Nephron progenitor cell (in vitro differentiated cells): ENCODE results near the gene CSTF2T.
A peak's percentile ranks its signal among the peaks of the same experiment; 100 is the strongest.

Experiments used
- DNase-seq: peaks from one replicate; pipeline ENCODE4 v3.0.0; 2021
- H3K27ac Mint-ChIP-seq: 2 replicates; pipeline ENCODE4 v1.8.0; 2021; ENCODE audit warnings: mild to moderate bottlenecking, moderate library complexity, mixed read lengths
- H3K27me3 Mint-ChIP-seq: 2 replicates; pipeline ENCODE4 v1.8.0; 2021; ENCODE audit warnings: mild to moderate bottlenecking, low read depth, mixed read lengths; ENCODE audit not compliant: poor library complexity
- H3K36me3 Mint-ChIP-seq: 2 replicates; pipeline ENCODE4 v1.8.0; 2021; ENCODE audit warnings: low read depth, mixed read lengths
- H3K4me1 Mint-ChIP-seq: 2 replicates; pipeline ENCODE4 v1.8.0; 2021; ENCODE audit warnings: mixed read lengths
- H3K4me3 Mint-ChIP-seq: 2 replicates; pipeline ENCODE4 v1.8.0; 2021; ENCODE audit warnings: mild to moderate bottlenecking, moderate library complexity, mixed read lengths
- H3K9me3 Mint-ChIP-seq: 2 replicates; pipeline ENCODE4 v1.8.0; 2021; ENCODE audit warnings: mild to moderate bottlenecking, moderate library complexity, mixed read lengths
- CTCF ChIP-seq: fragments of 200-600 bp; sonication (generic); IDR thresholded peaks from 2 replicates; pipeline ENCODE4 v1.5.0; 2021; ENCODE audit warnings: antibody characterized with exemption

Gene CSTF2T

GRCh38 chr10:51667678-51668335, 31.6 kb downstream of the CSTF2T start:
- Mint-ChIP-seq H3K36me3 (peaks cover 9% of the 10 kb centered on the region), H3K9me3 (peaks cover 21% of the 10 kb centered on the region), H3K27ac (no peak overlapping the region)

DNA sequence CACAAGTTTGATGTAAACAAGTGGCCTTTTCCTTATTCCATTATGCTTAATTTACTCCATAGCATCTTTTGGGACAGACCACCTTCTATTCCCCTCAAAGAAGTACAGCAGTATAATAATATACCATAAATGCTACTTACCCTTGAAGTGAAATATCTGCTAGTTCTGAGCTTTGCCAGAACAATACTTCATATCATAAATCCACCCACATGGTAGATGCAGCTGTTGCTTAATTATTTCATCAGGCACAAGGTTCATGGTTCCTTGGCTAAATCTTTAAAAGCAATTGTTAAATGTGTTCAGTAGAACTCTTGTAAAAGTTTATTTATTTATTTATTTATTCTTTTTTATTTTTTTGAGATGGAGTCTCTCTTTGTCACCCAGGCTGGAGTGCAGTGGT, 32.9 kb downstream of the CSTF2T start:
- DNase-seq, result no peak
- no peaks in the 10 kb centered on the region for H3K36me3 Mint-ChIP-seq

More at GRCh38 chr10:51667678-51668335, 31.6 kb downstream of the CSTF2T start:
- peaks cover 7% of the 10 kb centered on the region for H3K4me1 Mint-ChIP-seq
- H3K27me3 Mint-ChIP-seq, result no peaks in the 10 kb centered on the region
- no peak for TF ChIP-seq CTCF
- no peak for DNase-seq
- no peak overlapping the region for H3K4me3 Mint-ChIP-seq

DNA sequence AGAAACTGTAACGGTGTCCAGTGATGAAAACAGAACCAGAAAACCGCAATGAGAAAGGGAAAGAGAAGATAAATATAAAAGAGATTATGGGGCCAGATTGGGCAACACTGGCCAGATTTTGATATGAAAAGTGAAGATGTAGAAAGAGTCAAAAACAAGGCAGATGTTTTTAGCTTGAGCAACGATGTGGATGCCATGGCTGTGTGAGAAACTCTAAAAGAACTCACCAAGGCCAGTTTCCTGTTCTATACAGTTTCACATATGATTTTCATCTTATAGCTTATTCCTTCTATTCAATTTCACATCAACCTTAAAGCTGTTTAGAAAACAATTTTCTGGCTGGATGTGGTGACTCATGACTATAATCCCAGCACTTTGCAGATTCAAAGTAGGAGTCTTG, 36.3 kb downstream of the CSTF2T start:
- Mint-ChIP-seq H3K4me1 (peaks cover 22% of the 10 kb centered on the region), H3K36me3 (no peaks in the 10 kb centered on the region), H3K27ac (no peak overlapping the region), H3K4me3 (no peak overlapping the region), H3K9me3 (no peaks in the 10 kb centered on the region), H3K27me3 (no peaks in the 10 kb centered on the region)
- DNase-seq, result no peak
- no peak for TF ChIP-seq CTCF

More for the DNA sequence above, 32.9 kb downstream of the CSTF2T start:
- Mint-ChIP-seq H3K9me3 (peaks cover 8% of the 10 kb centered on the region), H3K27me3 (no peaks in the 10 kb centered on the region), H3K4me1 (peaks cover 7% of the 10 kb centered on the region), H3K4me3 (no peak overlapping the region), H3K27ac (no peak overlapping the region)
- TF ChIP-seq CTCF, result no peak

DNA sequence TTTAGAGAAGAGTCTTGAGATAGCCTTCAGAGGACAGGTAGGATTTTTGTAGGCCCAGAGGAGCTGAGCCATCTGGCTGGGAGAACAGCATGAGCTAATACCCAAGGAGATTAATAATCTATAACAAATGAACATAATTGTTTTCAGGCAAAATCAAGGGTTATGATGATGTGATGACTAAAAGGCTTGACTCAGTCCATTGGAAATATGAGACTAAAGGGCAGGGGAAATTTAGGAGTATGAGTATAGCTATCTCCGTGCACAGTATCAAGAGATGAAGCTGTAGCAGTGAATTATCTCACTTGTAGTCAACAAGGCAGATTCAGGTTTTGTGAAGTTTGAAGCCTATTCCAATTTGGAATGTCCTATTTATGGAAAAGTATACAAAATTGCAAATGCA, 40.1 kb downstream of the CSTF2T start:
- TF ChIP-seq CTCF, result no peak
- no peaks in the 10 kb centered on the region for H3K9me3 Mint-ChIP-seq
- H3K36me3 Mint-ChIP-seq, result no peaks in the 10 kb centered on the region
- no peaks in the 10 kb centered on the region for H3K27me3 Mint-ChIP-seq
- H3K4me1 Mint-ChIP-seq, result peaks cover 51% of the 10 kb centered on the region
- no peak for DNase-seq
- no peak overlapping the region for H3K27ac Mint-ChIP-seq
- H3K4me3 Mint-ChIP-seq, result no peak overlapping the region

- H3K9me3 Mint-ChIP-seq, result no peaks in the 10 kb centered on the region
- no peak overlapping the region for H3K4me3 Mint-ChIP-seq
- TF ChIP-seq CTCF, result no peak
- H3K27ac Mint-ChIP-seq, result peak overlapping the region; percentile 96
- H3K36me3 Mint-ChIP-seq, result no peaks in the 10 kb centered on the region
- no peaks in the 10 kb centered on the region for H3K27me3 Mint-ChIP-seq
- peaks cover 55% of the 10 kb centered on the region for H3K4me1 Mint-ChIP-seq
- no peak for DNase-seq
These were observed 41.4 kb downstream of the CSTF2T start for GRCh38 chr10:51658000-51658399.

DNA sequence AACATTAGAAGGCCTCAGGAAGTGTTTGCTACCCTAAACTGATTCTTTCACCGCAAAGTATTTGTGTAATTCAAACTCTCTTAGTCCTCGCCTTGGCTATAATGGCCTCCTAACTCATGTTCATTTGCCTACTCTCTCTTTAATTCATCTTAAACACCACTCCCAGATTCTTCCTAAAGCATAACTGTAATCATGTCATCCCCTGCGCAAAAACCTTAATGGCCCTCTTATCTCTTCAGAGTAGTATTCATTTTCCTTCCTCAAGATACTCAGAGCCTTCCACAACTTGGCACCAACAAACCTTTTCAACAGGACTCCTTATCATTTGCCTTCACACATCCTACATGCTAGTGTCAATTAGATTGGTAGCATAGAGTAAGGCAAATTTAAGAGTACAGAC, 42.9 kb downstream of the CSTF2T start:
- TF ChIP-seq CTCF, result no peak
- no peak for DNase-seq
- no peaks in the 10 kb centered on the region for H3K27me3 Mint-ChIP-seq
- H3K4me1 Mint-ChIP-seq, result peaks cover 55% of the 10 kb centered on the region
- no peaks in the 10 kb centered on the region for H3K36me3 Mint-ChIP-seq
- H3K4me3 Mint-ChIP-seq, result no peak overlapping the region
- H3K9me3 Mint-ChIP-seq, result no peaks in the 10 kb centered on the region
- no peak overlapping the region for H3K27ac Mint-ChIP-seq
